Upper lobe of left lung (tissue), 4 donors: Measurements from ENCODE around the gene TRIM72.
"Not testable (repeated sequence)": the region's sequence is repeated elsewhere in the genome, so short reads cannot be mapped to it uniquely, and the experiment has no call there.

Experiments used
- CTCF ChIP-seq, 6 experiments: fragments of 450-650 bp in 4 of 6; fragments of 200-600 bp in 2 of 6; sonication (generic) in 2 of 6; IDR thresholded peaks; one replicate each; pipeline ENCODE4 v1.5.1; 2016 to 2019; ENCODE audit warnings: antibody characterized with exemption in 6 of 6
- EP300 ChIP-seq, 4 donors: sonication (generic); formaldehyde crosslinking; IDR thresholded peaks; one replicate each; pipeline ENCODE4 v1.5.1; 2017; ENCODE audit warnings: antibody characterized with exemption in 4 of 4, control low read depth in 2 of 4

- TF ChIP-seq CTCF, EP300 (IDR thresholded peaks at IDR 0.05): not testable (repeated sequence)
Measured at GRCh38 chr16:31269973-31270372, 56.1 kb downstream of the TRIM72 start.
